Calu3 (cell line): ENCODE results near the gene CFAP44. TPM values are rescaled to one million over a fixed set of nuclear protein-coding genes. Genes with fewer than 3 reads are reported as not detected.

Experiments used
- BruUV-seq: library from RNA; stranded (reverse); fragments of 400-500 nt; replicated peaks from 2 replicates; lab custom pipeline; 2021; lab: Mats Ljungman, UMichigan
- CTCF ChIA-PET: fragments of 300-600 bp; sonication (Branson Sonifier 250); formaldehyde crosslinking; loops from one replicate; lab custom pipeline; 2022; ENCODE audit warnings: antibody characterized with exemption; lab: Charles Lee
- DNase-seq: peaks from one replicate; pipeline ENCODE4 v3.0.0; 2022
- H3K27ac Mint-ChIP-seq: one replicate; pipeline ENCODE4 v1.8.0; 2022; ENCODE audit warnings: mixed read lengths; ENCODE audit not compliant: unreplicated experiment
- H3K27me3 Mint-ChIP-seq: one replicate; pipeline ENCODE4 v1.8.0; 2022; ENCODE audit warnings: mixed read lengths; ENCODE audit not compliant: unreplicated experiment
- H3K36me3 Mint-ChIP-seq: one replicate; pipeline ENCODE4 v1.8.0; 2022; ENCODE audit warnings: mild to moderate bottlenecking, moderate library complexity, mixed read lengths; ENCODE audit not compliant: insufficient read depth, unreplicated experiment
- H3K4me1 Mint-ChIP-seq: one replicate; pipeline ENCODE4 v1.8.0; 2022; ENCODE audit warnings: mild to moderate bottlenecking, low read depth, mixed read lengths; ENCODE audit not compliant: unreplicated experiment
- H3K4me3 Mint-ChIP-seq: one replicate; pipeline ENCODE4 v1.8.0; 2022; ENCODE audit warnings: mild to moderate bottlenecking, low read depth, moderate library complexity, mixed read lengths; ENCODE audit not compliant: unreplicated experiment
- H3K9me3 Mint-ChIP-seq: one replicate; pipeline ENCODE4 v1.8.0; 2022; ENCODE audit warnings: low read depth, mixed read lengths; ENCODE audit not compliant: unreplicated experiment
- CTCF ChIP-seq: fragments of 200-600 bp; IDR thresholded peaks from one replicate; pipeline ENCODE4 v1.8.0; 2022; ENCODE audit warnings: antibody characterized with exemption; ENCODE audit not compliant: unreplicated experiment
- intact Hi-C: fragments of 100-400 bp; cut with micrococcal nuclease; formaldehyde crosslinking; loops from one replicate; pipeline ENCODE4 v1.10.0; 2022; ENCODE audit not compliant: unreplicated experiment
- total RNA-seq: library from RNA; stranded (reverse); gene quantifications from 2 replicates; pipeline ENCODE4 v1.2.3, GENCODE V29; 2022

CFAP44 gene
- total RNA-seq, 1 experiment from 2014 or later, result 13.1 TPM

- Mint-ChIP-seq H3K36me3 (no peaks in the 10 kb centered on the region), H3K27ac (no peak overlapping the region), H3K4me3 (no peak overlapping the region), H3K9me3 (no peaks in the 10 kb centered on the region), H3K27me3 (no peaks in the 10 kb centered on the region), H3K4me1 (no peaks in the 10 kb centered on the region)
- TF ChIP-seq CTCF, result no peak
- intact Hi-C loops, result no loop called here
- no TSS peak for BruUV-seq
- no peak for DNase-seq
- CTCF ChIA-PET, result no interaction called here
Measured at GRCh38 chr3:113436809-113437208, 4.5 kb downstream of the CFAP44 start.

GRCh38 chr3:113431811-113432210, 9.5 kb downstream of the CFAP44 start:
- intact Hi-C loops, result no loop called here
- Mint-ChIP-seq H3K27me3 (no peaks in the 10 kb centered on the region), H3K9me3 (peaks cover 6% of the 10 kb centered on the region), H3K27ac (no peak overlapping the region), H3K36me3 (no peaks in the 10 kb centered on the region), H3K4me1 (no peaks in the 10 kb centered on the region), H3K4me3 (no peak overlapping the region)
- CTCF ChIA-PET, result no interaction called here
- BruUV-seq, result no TSS peak
- no peak for DNase-seq
- no peak for TF ChIP-seq CTCF

- Mint-ChIP-seq H3K4me3 (no peak overlapping the region), H3K27me3 (no peaks in the 10 kb centered on the region), H3K9me3 (peaks cover 10% of the 10 kb centered on the region), H3K27ac (no peak overlapping the region), H3K4me1 (no peaks in the 10 kb centered on the region), H3K36me3 (no peaks in the 10 kb centered on the region)
- no peak for TF ChIP-seq CTCF
- BruUV-seq, result no TSS peak
- intact Hi-C loops, result no loop called here
- DNase-seq, result no peak
- CTCF ChIA-PET, result no interaction called here
Measured at GRCh38 chr3:113428581-113428980, 12.7 kb downstream of the CFAP44 start.

GRCh38 chr3:113423699-113424098, 17.6 kb downstream of the CFAP44 start:
- H3K27ac Mint-ChIP-seq, result no peak overlapping the region
- no peak for TF ChIP-seq CTCF
- CTCF ChIA-PET, result no interaction called here
- intact Hi-C loops, result no loop called here
- H3K4me3 Mint-ChIP-seq, result no peak overlapping the region
- H3K4me1 Mint-ChIP-seq, result no peaks in the 10 kb centered on the region
- no TSS peak for BruUV-seq
- H3K27me3 Mint-ChIP-seq, result no peaks in the 10 kb centered on the region
- no peaks in the 10 kb centered on the region for H3K36me3 Mint-ChIP-seq
- H3K9me3 Mint-ChIP-seq, result peaks cover 13% of the 10 kb centered on the region
- no peak for DNase-seq
